SK-N-SH (cell line): ENCODE measurements around the gene REV1. TPM values are rescaled to one million over a fixed set of nuclear protein-coding genes. Genes with fewer than 3 reads are reported as not detected.

ENCODE experiments used
- CTCF ChIA-PET: fragments of 300-600, 350-600 bp; formaldehyde crosslinking; extraction: SDS; loops from one replicate; lab custom pipeline; 2021; lab: Yijun Ruan, JAX
- POLR2A ChIA-PET: fragments of 350-600 bp; sonication (Branson Sonifier 250); formaldehyde crosslinking; extraction: SDS; loops from one replicate; lab custom pipeline; 2020; ENCODE audit warnings: antibody characterized with exemption, inconsistent platforms; lab: Yijun Ruan, JAX
- DNase-seq: peaks from one replicate; pipeline ENCODE4 v3.0.0; 2012
- H2AFZ ChIP-seq: fragments of 200-600 bp; sonication (generic); 2 replicates; pipeline ENCODE4 v1.8.1; 2016; ENCODE audit warnings: antibody characterized with exemption, mild to moderate bottlenecking, low read depth
- H3F3A ChIP-seq: fragments of 200-600 bp; sonication (generic); replicated peaks from 2 replicates; pipeline ENCODE3; 2016; ENCODE audit warnings: antibody characterized with exemption, mild to moderate bottlenecking; ENCODE audit not compliant: insufficient read depth
- H3K27ac ChIP-seq, 2 experiments: fragments of 200-500 bp in 1 of 2; fragments of 200-600 bp in 1 of 2; sonication (Bioruptor generic) in 1 of 2; sonication (generic), shearing (Covaris generic) in 1 of 2; 2 replicates each; pipeline versions ENCODE4 v1.5.1 to v1.6.1; 2014 to 2016; ENCODE audit warnings: low read depth in 2 of 2, inconsistent platforms in 1 of 2, low read length in 1 of 2, mild to moderate bottlenecking in 1 of 2, mixed read lengths in 1 of 2
- H3K27me3 ChIP-seq: fragments of 200-600 bp; sonication (generic), shearing (Covaris generic); 2 replicates; pipeline ENCODE4 v1.6.1; 2016; ENCODE audit warnings: mixed run types; ENCODE audit not compliant: insufficient read depth
- H3K36me3 ChIP-seq, 2 experiments: fragments of 200-500 bp in 1 of 2; fragments of 200-600 bp in 1 of 2; sonication (Bioruptor generic) in 1 of 2; sonication (generic) in 1 of 2; replicated peaks in 1 of 2; 2 replicates each; pipeline versions ENCODE3 to v1.5.1; 2014 to 2016; ENCODE audit warnings: low read length in 1 of 2, mild to moderate bottlenecking in 1 of 2; ENCODE audit not compliant: insufficient read depth in 2 of 2, control insufficient read depth in 1 of 2
- H3K4me1 ChIP-seq, 2 experiments: fragments of 200-500 bp in 1 of 2; fragments of 200-600 bp in 1 of 2; sonication (Bioruptor generic) in 1 of 2; sonication (generic), shearing (Covaris generic) in 1 of 2; 2 replicates each; pipeline versions ENCODE4 v1.5.1 to v1.6.1; 2014 to 2016; ENCODE audit warnings: low read depth in 1 of 2, low read length in 1 of 2, mixed run types in 1 of 2; ENCODE audit not compliant: insufficient read depth in 2 of 2, control insufficient read depth in 1 of 2
- H3K4me2 ChIP-seq: fragments of 200-600 bp; sonication (generic), shearing (Covaris generic); 2 replicates; pipeline ENCODE4 v1.6.1; 2017; ENCODE audit warnings: mixed run types
- H3K4me3 ChIP-seq, 2 experiments: fragments of 200-500 bp in 1 of 2; fragments of 200-600 bp in 1 of 2; sonication (Bioruptor generic) in 1 of 2; sonication (generic), shearing (Covaris generic) in 1 of 2; 2 replicates each; pipeline versions ENCODE4 v1.5.1 to v1.8.1; 2014 to 2016; ENCODE audit warnings: low read depth in 2 of 2, inconsistent platforms in 1 of 2, low read length in 1 of 2, mild to moderate bottlenecking in 1 of 2, mixed read lengths in 1 of 2, moderate library complexity in 1 of 2
- H3K79me2 ChIP-seq: fragments of 200-600 bp; sonication (generic); 2 replicates; pipeline ENCODE4 v1.8.1; 2017; ENCODE audit warnings: mild to moderate bottlenecking; ENCODE audit not compliant: insufficient read depth
- H3K9ac ChIP-seq: fragments of 200-600 bp; sonication (generic); 2 replicates; pipeline ENCODE4 v1.6.1; 2017; ENCODE audit warnings: mixed run types
- H3K9me2 ChIP-seq: fragments of 200-600 bp; sonication (generic); 2 replicates; pipeline ENCODE4 v1.6.1; 2017; ENCODE audit warnings: mixed run types
- H3K9me3 ChIP-seq: fragments of 200-600 bp; sonication (generic); 2 replicates; pipeline ENCODE4 v1.6.1; 2017; ENCODE audit warnings: mixed run types, mild to moderate bottlenecking, moderate library complexity
- H4K20me1 ChIP-seq: fragments of 200-600 bp; sonication (generic); 2 replicates; pipeline ENCODE4 v1.6.1; 2017; ENCODE audit warnings: mild to moderate bottlenecking, mixed run types; ENCODE audit not compliant: insufficient read depth
- ELF1 ChIP-seq: IDR thresholded peaks from 2 replicates; pipeline ENCODE4 v1.4.0; 2012
- EP300 ChIP-seq, 2 experiments: IDR thresholded peaks; 2 replicates each; pipeline versions ENCODE4 v1.4.0 to v1.6.1; 2012; ENCODE audit warnings: borderline replicate concordance in 1 of 2, low read depth in 1 of 2, low read length in 1 of 2
- EZH2phosphoT487 ChIP-seq: fragments of 200-600 bp; sonication (generic); IDR thresholded peaks from 2 replicates; pipeline ENCODE4 v1.6.1; 2017; ENCODE audit warnings: low read depth, mixed run types, mild to moderate bottlenecking, antibody characterized with exemption, moderate library complexity, borderline replicate concordance
- FOSL2 ChIP-seq: IDR thresholded peaks from 2 replicates; pipeline ENCODE4 v1.4.0; 2012; ENCODE audit warnings: low read depth, mild to moderate bottlenecking, moderate library complexity, borderline replicate concordance
- FOXM1 ChIP-seq: IDR thresholded peaks from 2 replicates; pipeline ENCODE4 v1.4.0; 2012; ENCODE audit warnings: low read depth, mild to moderate bottlenecking
- GABPA ChIP-seq: IDR thresholded peaks from 2 replicates; pipeline ENCODE4 v1.4.0; 2012; ENCODE audit warnings: low read depth, mild to moderate bottlenecking
- GATA2 ChIP-seq: sonication (generic); formaldehyde crosslinking; IDR thresholded peaks from 2 replicates; pipeline ENCODE4 v1.5.0; 2020; ENCODE audit warnings: mild to moderate bottlenecking, missing genetic modification reagents
- IRF3 ChIP-seq: fragments of 150-350 bp; IDR thresholded peaks from 2 replicates; pipeline ENCODE4 v1.6.1; 2016; ENCODE audit warnings: mild to moderate bottlenecking, low read depth, low read length
- JUND ChIP-seq: IDR thresholded peaks from 2 replicates; pipeline ENCODE4 v1.4.0; 2012
- MXI1 ChIP-seq: IDR thresholded peaks from 2 replicates; pipeline ENCODE4 v1.6.1; 2012; ENCODE audit warnings: mild to moderate bottlenecking, low read depth, low read length, improper control_type of control experiment
- NFIC ChIP-seq: IDR thresholded peaks from 2 replicates; pipeline ENCODE4 v1.4.0; 2012; ENCODE audit warnings: borderline replicate concordance
- NRF1 ChIP-seq: IDR thresholded peaks from 2 replicates; pipeline ENCODE4 v1.6.1; 2012; ENCODE audit warnings: low read depth, mild to moderate bottlenecking, low read length
- POLR2AphosphoS5 ChIP-seq: IDR thresholded peaks from 2 replicates; pipeline ENCODE4 v1.6.1; 2012; ENCODE audit warnings: low read depth, low read length
- RAD21 ChIP-seq: IDR thresholded peaks from 2 replicates; pipeline ENCODE4 v1.6.1; 2012; ENCODE audit warnings: mild to moderate bottlenecking, low read length
- RCOR1 ChIP-seq: fragments of 150-350 bp; IDR thresholded peaks from 2 replicates; pipeline ENCODE4 v1.6.1; 2017; ENCODE audit warnings: antibody characterized with exemption, low read length
- SIN3A ChIP-seq: IDR thresholded peaks from 2 replicates; pipeline ENCODE4 v1.6.1; 2012; ENCODE audit warnings: low read depth, mild to moderate bottlenecking, low read length, moderate library complexity, borderline replicate concordance
- TCF12 ChIP-seq: IDR thresholded peaks from 2 replicates; pipeline ENCODE4 v1.4.0; 2012
- TEAD4 ChIP-seq: IDR thresholded peaks from 2 replicates; pipeline ENCODE4 v1.4.0; 2012; ENCODE audit warnings: mild to moderate bottlenecking, borderline replicate concordance; ENCODE audit not compliant: insufficient read depth
- YY1 ChIP-seq: IDR thresholded peaks from 2 replicates; pipeline ENCODE4 v1.4.0; 2012; ENCODE audit warnings: low read depth, mild to moderate bottlenecking
- WGBS: methylation state at CpG from one replicate; pipeline ENCODE4 v1.1.6; 2017; ENCODE audit warnings: low lambda C conversion rate; 5-methylcytosine and 5-hydroxymethylcytosine counted together
- polyA plus RNA-seq, 3 experiments: library from polyadenylated mRNA; depleted of rRNA; stranded (reverse); fragments of >200 nt; gene quantifications; 2 replicates each; pipeline ENCODE4 v1.2.3, GENCODE V29; 2012
- TF ChIP-seq, protein P1 (sequence below): IDR thresholded peaks from 2 replicates; pipeline ENCODE4 v1.4.0; 2012; ENCODE audit warnings: low read depth
- TF ChIP-seq, protein P2 (sequence below): fragments of 150-350 bp; IDR thresholded peaks from 2 replicates; pipeline ENCODE4 v1.6.1; 2017; ENCODE audit warnings: antibody characterized with exemption, low read length, low read depth, borderline replicate concordance
- TF ChIP-seq, protein P3 (sequence below): IDR thresholded peaks from 2 replicates; pipeline ENCODE4 v1.6.1; 2012; ENCODE audit warnings: mild to moderate bottlenecking, low read depth, low read length, moderate library complexity
- TF ChIP-seq, protein P4 (sequence below): fragments of 200-600 bp; sonication (generic); IDR thresholded peaks from 2 replicates; pipeline ENCODE4 v1.6.1; 2017; ENCODE audit warnings: antibody characterized with exemption, mild to moderate bottlenecking, moderate library complexity

The REV1 gene
- polyA plus RNA-seq (2012; rRNA removed): 15.9 and 24.2 TPM in 2 replicates
- polyA plus RNA-seq (2012; cell fraction: cytosol; rRNA removed): 13.4 and 14.3 TPM in 2 replicates
- 41.8 and 93.2 TPM in 2 replicates for polyA plus RNA-seq (2012; cell fraction: nucleus; rRNA removed)

- CTCF ChIA-PET: interaction anchor here (0.6 to 2.4 kb wide), 16 partner anchors 9 to 803 kb away, joined by 3 to 24 read pairs (median 4); partner anchors contain the start of genes EIF5B, LIPT1, TSGA10 and TXNDC9
- DNase-seq: peak; percentile 99
- Histone ChIP-seq H3K9ac (peak within 1 kb of the TSS; percentile 87), H2AFZ (peak within 1 kb of the TSS; percentile 96), H3K79me2 (peaks cover 42% of the 10 kb centered on the region), H3F3A (no peaks in the 10 kb centered on the region), H3K36me3 (peaks cover 0 to 2% of the 10 kb centered on the region in 2 experiments), H3K4me1 (peaks cover 0 to 14% of the 10 kb centered on the region in 2 experiments; a peak in 2 of 4 replicates), H3K9me3 (no peaks in the 10 kb centered on the region), H4K20me1 (peaks cover 35% of the 10 kb centered on the region), H3K4me3 (peak within 1 kb of the TSS; percentile 78 to 96), H3K27ac (peak within 1 kb of the TSS; percentile 79 to 93), H3K27me3 (no peaks in the 10 kb centered on the region; the same call in 1 of the 2 replicates), H3K9me2 (no peaks in the 10 kb centered on the region), H3K4me2 (peak within 1 kb of the TSS; percentile 90)
- POLR2A ChIA-PET: interaction anchor here (1.7 kb wide), 1 partner anchor 153 kb away, joined by 8 read pairs; the partner anchor contains the start of gene EIF5B
- under 1% methylated on average over 15 of the region's 113 CpGs for WGBS
- TF ChIP-seq, protein P1, sequence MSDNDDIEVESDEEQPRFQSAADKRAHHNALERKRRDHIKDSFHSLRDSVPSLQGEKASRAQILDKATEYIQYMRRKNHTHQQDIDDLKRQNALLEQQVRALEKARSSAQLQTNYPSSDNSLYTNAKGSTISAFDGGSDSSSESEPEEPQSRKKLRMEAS: peak; percentile 62
- TF ChIP-seq TCF12 (0 out of 2 replicates have a peak, but pooled peaks have one; percentile 14), NFIC (no peak), YY1 (no peak), RCOR1 (no peak), EP300 (IDR thresholded peaks at IDR 0.05; ENCODE audit: borderline replicate concordance in 1 of 2, low read depth in 1 of 2, low read length in 1 of 2) (no peak), RAD21 (peak; percentile 80), IRF3 (no peak), POLR2AphosphoS5 (no peak), JUND (no peak), EZH2phosphoT487 (no peak), GABPA (no peak), MXI1 (peak; percentile 79), FOSL2 (no peak), ELF1 (no peak), SIN3A (peak; percentile 42; the same call in 1 of the 2 replicates), FOXM1 (no peak), NRF1 (peak; percentile 62), TEAD4 (no peak), GATA2 (CRISPR knock-in tag) (no peak)
- TF ChIP-seq, protein P2, sequence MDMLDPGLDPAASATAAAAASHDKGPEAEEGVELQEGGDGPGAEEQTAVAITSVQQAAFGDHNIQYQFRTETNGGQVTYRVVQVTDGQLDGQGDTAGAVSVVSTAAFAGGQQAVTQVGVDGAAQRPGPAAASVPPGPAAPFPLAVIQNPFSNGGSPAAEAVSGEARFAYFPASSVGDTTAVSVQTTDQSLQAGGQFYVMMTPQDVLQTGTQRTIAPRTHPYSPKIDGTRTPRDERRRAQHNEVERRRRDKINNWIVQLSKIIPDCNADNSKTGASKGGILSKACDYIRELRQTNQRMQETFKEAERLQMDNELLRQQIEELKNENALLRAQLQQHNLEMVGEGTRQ: peak; percentile 79
- TF ChIP-seq, protein P3, sequence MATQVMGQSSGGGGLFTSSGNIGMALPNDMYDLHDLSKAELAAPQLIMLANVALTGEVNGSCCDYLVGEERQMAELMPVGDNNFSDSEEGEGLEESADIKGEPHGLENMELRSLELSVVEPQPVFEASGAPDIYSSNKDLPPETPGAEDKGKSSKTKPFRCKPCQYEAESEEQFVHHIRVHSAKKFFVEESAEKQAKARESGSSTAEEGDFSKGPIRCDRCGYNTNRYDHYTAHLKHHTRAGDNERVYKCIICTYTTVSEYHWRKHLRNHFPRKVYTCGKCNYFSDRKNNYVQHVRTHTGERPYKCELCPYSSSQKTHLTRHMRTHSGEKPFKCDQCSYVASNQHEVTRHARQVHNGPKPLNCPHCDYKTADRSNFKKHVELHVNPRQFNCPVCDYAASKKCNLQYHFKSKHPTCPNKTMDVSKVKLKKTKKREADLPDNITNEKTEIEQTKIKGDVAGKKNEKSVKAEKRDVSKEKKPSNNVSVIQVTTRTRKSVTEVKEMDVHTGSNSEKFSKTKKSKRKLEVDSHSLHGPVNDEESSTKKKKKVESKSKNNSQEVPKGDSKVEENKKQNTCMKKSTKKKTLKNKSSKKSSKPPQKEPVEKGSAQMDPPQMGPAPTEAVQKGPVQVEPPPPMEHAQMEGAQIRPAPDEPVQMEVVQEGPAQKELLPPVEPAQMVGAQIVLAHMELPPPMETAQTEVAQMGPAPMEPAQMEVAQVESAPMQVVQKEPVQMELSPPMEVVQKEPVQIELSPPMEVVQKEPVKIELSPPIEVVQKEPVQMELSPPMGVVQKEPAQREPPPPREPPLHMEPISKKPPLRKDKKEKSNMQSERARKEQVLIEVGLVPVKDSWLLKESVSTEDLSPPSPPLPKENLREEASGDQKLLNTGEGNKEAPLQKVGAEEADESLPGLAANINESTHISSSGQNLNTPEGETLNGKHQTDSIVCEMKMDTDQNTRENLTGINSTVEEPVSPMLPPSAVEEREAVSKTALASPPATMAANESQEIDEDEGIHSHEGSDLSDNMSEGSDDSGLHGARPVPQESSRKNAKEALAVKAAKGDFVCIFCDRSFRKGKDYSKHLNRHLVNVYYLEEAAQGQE: no peak
- TF ChIP-seq, protein P4, sequence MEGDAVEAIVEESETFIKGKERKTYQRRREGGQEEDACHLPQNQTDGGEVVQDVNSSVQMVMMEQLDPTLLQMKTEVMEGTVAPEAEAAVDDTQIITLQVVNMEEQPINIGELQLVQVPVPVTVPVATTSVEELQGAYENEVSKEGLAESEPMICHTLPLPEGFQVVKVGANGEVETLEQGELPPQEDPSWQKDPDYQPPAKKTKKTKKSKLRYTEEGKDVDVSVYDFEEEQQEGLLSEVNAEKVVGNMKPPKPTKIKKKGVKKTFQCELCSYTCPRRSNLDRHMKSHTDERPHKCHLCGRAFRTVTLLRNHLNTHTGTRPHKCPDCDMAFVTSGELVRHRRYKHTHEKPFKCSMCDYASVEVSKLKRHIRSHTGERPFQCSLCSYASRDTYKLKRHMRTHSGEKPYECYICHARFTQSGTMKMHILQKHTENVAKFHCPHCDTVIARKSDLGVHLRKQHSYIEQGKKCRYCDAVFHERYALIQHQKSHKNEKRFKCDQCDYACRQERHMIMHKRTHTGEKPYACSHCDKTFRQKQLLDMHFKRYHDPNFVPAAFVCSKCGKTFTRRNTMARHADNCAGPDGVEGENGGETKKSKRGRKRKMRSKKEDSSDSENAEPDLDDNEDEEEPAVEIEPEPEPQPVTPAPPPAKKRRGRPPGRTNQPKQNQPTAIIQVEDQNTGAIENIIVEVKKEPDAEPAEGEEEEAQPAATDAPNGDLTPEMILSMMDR: peak; percentile 77
These were observed at the start of gene REV1 for GRCh38 chr2:99489761-99490622. TSS of gene REV1 (minus strand) at chr2:99490017. CDS start at chr2:99464975, 25,042 bp downstream.
